Measurements from ENCODE around the gene GRIPAP1. TPM values are rescaled to one million over a fixed set of nuclear protein-coding genes. Genes with fewer than 3 reads are reported as not detected.

The GRIPAP1 gene
- total RNA-seq, 1 donor from 2014 or later = 15.0 TPM

DNA sequence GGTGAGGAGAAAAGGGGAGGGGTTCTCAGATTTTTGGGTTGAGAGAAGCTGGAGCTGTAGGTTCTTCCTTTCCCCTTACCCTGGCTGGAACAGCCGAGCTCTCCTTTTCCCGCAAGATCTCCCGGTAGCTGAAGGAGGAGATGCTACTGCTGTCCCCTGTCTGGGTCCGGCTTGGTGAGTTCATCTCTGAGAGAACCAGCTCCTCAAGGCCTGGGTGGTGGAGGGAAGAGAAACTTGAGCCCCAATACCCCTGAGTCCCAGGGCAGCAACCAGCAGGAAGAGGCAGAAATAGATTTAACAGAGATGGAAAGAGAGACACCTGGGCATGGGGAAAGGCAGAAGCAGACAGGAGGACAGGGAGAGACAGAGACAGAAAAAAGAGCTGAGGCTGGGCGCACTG lies 23.8 kb downstream of the GRIPAP1 start:
- no peaks in the 10 kb centered on the region for H3K9me3 ChIP-seq
- intact Hi-C loops (cut with DNase I) = loop anchor here (10.0 kb wide), 1 partner anchor 127 kb away; no protein-coding TSS in a partner anchor
- no peak overlapping the region for H3K27ac ChIP-seq
- TF ChIP-seq, protein P1, sequence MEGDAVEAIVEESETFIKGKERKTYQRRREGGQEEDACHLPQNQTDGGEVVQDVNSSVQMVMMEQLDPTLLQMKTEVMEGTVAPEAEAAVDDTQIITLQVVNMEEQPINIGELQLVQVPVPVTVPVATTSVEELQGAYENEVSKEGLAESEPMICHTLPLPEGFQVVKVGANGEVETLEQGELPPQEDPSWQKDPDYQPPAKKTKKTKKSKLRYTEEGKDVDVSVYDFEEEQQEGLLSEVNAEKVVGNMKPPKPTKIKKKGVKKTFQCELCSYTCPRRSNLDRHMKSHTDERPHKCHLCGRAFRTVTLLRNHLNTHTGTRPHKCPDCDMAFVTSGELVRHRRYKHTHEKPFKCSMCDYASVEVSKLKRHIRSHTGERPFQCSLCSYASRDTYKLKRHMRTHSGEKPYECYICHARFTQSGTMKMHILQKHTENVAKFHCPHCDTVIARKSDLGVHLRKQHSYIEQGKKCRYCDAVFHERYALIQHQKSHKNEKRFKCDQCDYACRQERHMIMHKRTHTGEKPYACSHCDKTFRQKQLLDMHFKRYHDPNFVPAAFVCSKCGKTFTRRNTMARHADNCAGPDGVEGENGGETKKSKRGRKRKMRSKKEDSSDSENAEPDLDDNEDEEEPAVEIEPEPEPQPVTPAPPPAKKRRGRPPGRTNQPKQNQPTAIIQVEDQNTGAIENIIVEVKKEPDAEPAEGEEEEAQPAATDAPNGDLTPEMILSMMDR (IDR thresholded peaks at IDR 0.05) = no peak
- H3K4me3 ChIP-seq = no peak overlapping the region
- H3K36me3 ChIP-seq = peaks cover 25 to 36% of the 10 kb centered on the region in 2 donors
- H3K4me1 ChIP-seq = no peaks in the 10 kb centered on the region
- H3K27me3 ChIP-seq = no peaks in the 10 kb centered on the region
- DNase-seq (ENCODE audit: low spot score in 2 of 2) = no peak

DNA sequence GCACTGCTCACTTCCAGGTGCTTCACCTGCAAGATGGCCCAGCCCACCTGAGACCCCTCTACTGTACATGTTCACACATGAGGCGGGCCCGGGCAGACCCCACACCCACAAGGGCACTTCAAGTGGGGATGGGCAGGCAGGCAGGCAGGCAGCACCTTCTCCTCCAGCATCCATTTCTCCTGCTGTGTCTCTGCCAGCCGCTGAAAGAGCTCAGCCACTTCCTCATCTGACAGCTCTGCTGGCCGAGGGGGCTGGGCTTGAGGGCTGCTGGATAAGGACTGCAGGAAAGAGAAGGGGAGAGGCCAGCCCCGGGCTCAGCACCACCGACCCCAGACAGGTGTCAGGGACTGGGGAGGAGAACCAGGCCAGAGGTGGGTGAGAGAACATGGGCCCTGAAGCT lies 26.0 kb downstream of the GRIPAP1 start:
- Histone ChIP-seq H3K9me3 (no peaks in the 10 kb centered on the region), H3K36me3 (peaks cover 15 to 24% of the 10 kb centered on the region in 2 donors), H3K27me3 (no peaks in the 10 kb centered on the region), H3K27ac (no peak overlapping the region), H3K4me1 (no peaks in the 10 kb centered on the region), H3K4me3 (no peak overlapping the region)
- DNase-seq (ENCODE audit: low spot score in 2 of 2) = no peak
- intact Hi-C loops (cut with DNase I) = loop anchor here (10.0 kb wide), 1 partner anchor 129 kb away; no protein-coding TSS in a partner anchor
- TF ChIP-seq, protein P1 (IDR thresholded peaks at IDR 0.05) = no peak

DNA sequence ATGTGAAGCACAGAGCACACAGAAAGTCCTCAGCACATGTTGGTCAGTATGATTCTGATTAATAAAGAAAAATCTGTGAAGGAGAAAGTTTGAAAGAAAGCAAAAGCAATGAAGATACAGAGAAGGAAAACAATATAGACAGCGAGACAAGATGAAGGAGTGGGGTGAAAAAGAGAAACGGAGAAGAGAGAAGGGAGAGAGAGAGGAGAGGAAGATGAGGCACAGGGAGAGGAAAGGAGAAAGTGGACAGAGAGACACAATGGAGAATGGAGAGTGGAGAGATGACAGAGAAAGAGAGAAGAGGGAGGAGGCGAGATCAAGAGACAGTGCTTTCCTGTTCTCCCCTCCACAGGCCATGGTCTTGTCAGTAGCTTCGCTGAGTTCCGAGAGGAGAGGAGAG lies 26.5 kb downstream of the GRIPAP1 start:
- Histone ChIP-seq H3K4me1 (no peaks in the 10 kb centered on the region), H3K36me3 (peaks cover 12 to 20% of the 10 kb centered on the region in 2 donors)
- intact Hi-C loops (cut with DNase I) = loop anchor here (10.0 kb wide), 1 partner anchor 129 kb away; no protein-coding TSS in a partner anchor

DNA sequence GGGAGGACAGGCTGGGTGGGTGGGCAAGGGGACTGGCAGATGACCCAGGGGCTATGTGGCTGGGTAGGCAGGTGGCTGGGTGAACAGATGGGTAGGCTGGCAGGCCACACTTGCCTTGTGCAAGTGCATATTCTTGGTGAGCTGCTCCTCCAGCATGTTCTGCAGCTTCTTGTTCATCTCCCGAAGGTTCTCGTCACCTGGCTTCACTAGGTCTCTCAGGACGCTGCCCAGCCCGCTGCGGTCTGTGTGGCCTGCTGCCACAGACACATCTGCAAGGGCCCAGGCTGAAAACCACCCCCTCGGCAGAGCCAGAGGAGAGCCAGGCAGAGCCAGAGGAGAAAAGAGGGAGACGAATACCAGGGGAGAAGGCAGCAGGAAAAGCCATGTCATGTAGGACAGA lies 27.0 kb downstream of the GRIPAP1 start:
- TF ChIP-seq, protein P1 (IDR thresholded peaks at IDR 0.05) = no peak
- Histone ChIP-seq H3K27ac (no peak overlapping the region), H3K4me3 (no peak overlapping the region), H3K4me1 (no peaks in the 10 kb centered on the region), H3K36me3 (peaks cover 12 to 17% of the 10 kb centered on the region in 2 donors), H3K27me3 (no peaks in the 10 kb centered on the region), H3K9me3 (no peaks in the 10 kb centered on the region)
- intact Hi-C loops (cut with DNase I) = loop anchor here (10.0 kb wide), 1 partner anchor 130 kb away; no protein-coding TSS in a partner anchor
- DNase-seq (ENCODE audit: low spot score in 2 of 2) = no peak

More for the DNA sequence above, 26.5 kb downstream of the GRIPAP1 start:
- TF ChIP-seq, protein P1 (IDR thresholded peaks at IDR 0.05) = no peak
- Histone ChIP-seq H3K4me3 (no peak overlapping the region), H3K27me3 (no peaks in the 10 kb centered on the region), H3K27ac (no peak overlapping the region), H3K9me3 (no peaks in the 10 kb centered on the region)
- DNase-seq (ENCODE audit: low spot score in 2 of 2) = no peak

DNA sequence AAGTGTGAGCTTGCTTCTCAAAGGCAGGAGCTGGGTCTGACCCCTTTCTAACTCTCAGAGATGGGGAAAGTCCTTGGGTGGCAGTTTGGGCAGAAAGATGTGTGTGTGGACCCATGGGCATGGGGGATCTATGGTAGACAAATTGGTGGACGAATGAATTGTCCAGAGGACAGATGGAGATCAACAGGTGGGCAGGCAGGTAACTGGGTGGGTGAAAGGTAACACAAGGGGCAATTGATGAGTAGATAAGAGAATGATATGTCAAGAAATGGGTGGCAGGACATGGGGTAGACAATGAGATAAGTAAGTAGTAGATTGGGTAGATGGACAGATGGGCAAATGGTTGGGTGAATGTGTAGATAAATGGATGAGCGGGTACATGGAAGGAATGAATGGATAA lies 27.5 kb downstream of the GRIPAP1 start:
- Histone ChIP-seq H3K27ac (no peak overlapping the region), H3K4me1 (no peaks in the 10 kb centered on the region), H3K9me3 (no peaks in the 10 kb centered on the region), H3K27me3 (no peaks in the 10 kb centered on the region), H3K36me3 (peaks cover 12 to 15% of the 10 kb centered on the region in 2 donors), H3K4me3 (no peak overlapping the region)
- DNase-seq (ENCODE audit: low spot score in 2 of 2) = no peak
- intact Hi-C loops (cut with DNase I) = loop anchor here (10.0 kb wide), 1 partner anchor 130 kb away; no protein-coding TSS in a partner anchor
- TF ChIP-seq, protein P1 (IDR thresholded peaks at IDR 0.05) = no peak

Data from ascending aorta (tissue), 2 donors.